Esophagus muscularis mucosa (tissue), 4 donors: ENCODE results near the gene KMT5B.

Experiments used
- CTCF ChIP-seq, 3 experiments: fragments of 200-600 bp in 2 of 3; fragments of 450-650 bp in 1 of 3; sonication (generic) in 2 of 3; IDR thresholded peaks; one replicate each; pipeline ENCODE4 v1.5.1; 2017 to 2019; ENCODE audit warnings: antibody characterized with exemption in 3 of 3, mild to moderate bottlenecking in 2 of 3, moderate library complexity in 1 of 3
- EP300 ChIP-seq: sonication (generic); formaldehyde crosslinking; IDR thresholded peaks from one replicate; pipeline ENCODE4 v1.6.1; 2017; ENCODE audit warnings: antibody characterized with exemption
- POLR2A ChIP-seq: fragments of 450-650 bp; IDR thresholded peaks from one replicate; pipeline ENCODE4 v1.6.1; 2017; ENCODE audit warnings: antibody characterized with exemption, moderate library complexity, mild to moderate bottlenecking, low read depth
- POLR2AphosphoS5 ChIP-seq, 2 donors: sonication (generic); formaldehyde crosslinking; IDR thresholded peaks; one replicate each; pipeline ENCODE4 v1.6.1; 2017; ENCODE audit warnings: antibody characterized with exemption in 2 of 2

DNA sequence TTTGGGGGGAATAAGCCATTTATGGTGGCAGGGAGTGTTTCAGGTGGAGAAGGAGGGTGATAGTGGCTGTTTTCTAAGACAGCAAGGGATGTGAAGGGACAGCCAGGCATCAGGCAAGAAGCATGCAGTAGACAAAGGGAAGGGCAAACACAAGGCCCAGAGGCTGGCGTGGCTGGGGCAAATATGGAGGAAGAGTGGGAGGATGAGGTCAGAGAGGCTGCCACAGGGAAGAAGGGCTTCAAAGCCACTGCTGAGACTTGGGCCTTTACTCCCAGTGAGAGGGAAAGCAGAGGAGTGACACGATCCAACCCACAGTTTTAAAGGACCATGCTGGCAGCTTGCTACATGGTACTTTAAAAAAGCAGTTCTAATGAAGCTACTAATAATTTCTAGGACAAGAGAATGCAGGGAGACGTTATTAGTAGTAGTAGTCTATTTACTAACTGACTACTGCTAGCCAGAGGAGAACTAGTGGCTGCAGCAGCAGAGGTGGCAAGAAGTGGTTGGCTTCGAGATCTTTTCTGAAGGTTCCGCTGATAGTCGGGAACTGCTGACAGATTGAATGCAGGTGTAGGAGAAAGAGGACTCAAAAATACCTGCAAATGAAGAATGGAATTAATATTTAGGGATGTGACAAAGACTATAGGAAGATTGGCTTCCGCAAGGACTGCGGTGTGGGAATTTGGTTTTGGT lies 13.7 kb downstream of the KMT5B start:
- TF ChIP-seq EP300, result no peak
- TF ChIP-seq POLR2AphosphoS5 (IDR thresholded peaks at IDR 0.05), result no peak
- no peak for TF ChIP-seq CTCF (IDR thresholded peaks at IDR 0.05)
- no peak for TF ChIP-seq POLR2A
